K562 treated with DMSO at 1 percent for 12 hours (cell line): ENCODE data around the gene BTNL3. TPM values are rescaled to one million over a fixed set of nuclear protein-coding genes. Genes with fewer than 3 reads are reported as not detected.

Experiments
- total RNA-seq: library from RNA; unstranded; fragments of 300-600 nt; gene quantifications from 2 replicates; pipeline ENCODE4 v1.2.3, GENCODE V29; 2022; ENCODE audit not compliant: insufficient read depth

The BTNL3 gene, protein sequence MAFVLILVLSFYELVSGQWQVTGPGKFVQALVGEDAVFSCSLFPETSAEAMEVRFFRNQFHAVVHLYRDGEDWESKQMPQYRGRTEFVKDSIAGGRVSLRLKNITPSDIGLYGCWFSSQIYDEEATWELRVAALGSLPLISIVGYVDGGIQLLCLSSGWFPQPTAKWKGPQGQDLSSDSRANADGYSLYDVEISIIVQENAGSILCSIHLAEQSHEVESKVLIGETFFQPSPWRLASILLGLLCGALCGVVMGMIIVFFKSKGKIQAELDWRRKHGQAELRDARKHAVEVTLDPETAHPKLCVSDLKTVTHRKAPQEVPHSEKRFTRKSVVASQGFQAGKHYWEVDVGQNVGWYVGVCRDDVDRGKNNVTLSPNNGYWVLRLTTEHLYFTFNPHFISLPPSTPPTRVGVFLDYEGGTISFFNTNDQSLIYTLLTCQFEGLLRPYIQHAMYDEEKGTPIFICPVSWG
- total RNA-seq, result not detected in 2 replicates

DNA sequence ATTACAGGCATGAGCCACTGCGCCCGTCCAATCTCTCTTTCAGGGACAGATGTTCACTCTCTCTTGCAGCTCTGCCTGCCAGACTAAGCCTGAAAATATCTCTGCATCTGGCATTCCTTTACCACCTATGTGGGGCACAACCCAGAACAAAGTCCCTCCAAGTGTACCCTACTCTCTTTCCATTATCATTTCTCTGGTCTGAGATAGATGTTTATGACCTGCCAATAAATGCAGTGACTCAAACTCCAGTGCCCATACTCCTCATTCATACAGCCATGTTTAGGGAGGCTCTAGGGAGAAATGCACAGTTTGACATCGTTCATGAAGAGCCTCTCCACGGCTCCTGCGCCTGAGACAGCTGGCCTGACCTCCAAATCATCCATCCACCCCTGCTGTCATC lies at the start of gene BTNL3:
TSS of gene BTNL3 (plus strand) at position 255 of the 400 bp plus-strand sequence. CDS start 183 bp downstream, outside the sequence.

GRCh38 chr5:181039931-181040630 lies 51.4 kb downstream of the BTNL3 start, which contains the start of gene BTNL9:
Gene BTNL9 (plus strand): TSS chr5:181040266. CDS start chr5:181045490, 5,224 bp downstream.

Other genes with a start within 250 kb of the BTNL3 start
- not detected in 2 replicates for gene OR2Y1, start 248.8 kb upstream of the BTNL3 start, total RNA-seq
- gene MGAT1, start 186.0 kb upstream of the BTNL3 start, total RNA-seq, result 109 and 136 TPM in 2 replicates
- 8.8 and 19.1 TPM in 2 replicates for gene ZFP62, start 127.6 kb upstream of the BTNL3 start, total RNA-seq
- not detected in 2 replicates for gene BTNL8, start 89.7 kb upstream of the BTNL3 start, total RNA-seq
- 17.9 and 40.8 TPM in 2 replicates for gene BTNL9, start 51.4 kb downstream of the BTNL3 start, total RNA-seq
- not detected in 2 replicates for gene OR2V1, start 142.3 kb downstream of the BTNL3 start, total RNA-seq
- gene OR2V2, start 158.7 kb downstream of the BTNL3 start, total RNA-seq, result not detected in 2 replicates
- 6.0 and 6.8 TPM in 2 replicates for gene TRIM7, start 216.3 kb downstream of the BTNL3 start, total RNA-seq
- gene TRIM41, start 234.4 kb downstream of the BTNL3 start, total RNA-seq, result 18.9 and 20.7 TPM in 2 replicates